HPDE6-E6E7 (cell line): ENCODE results near the gene HOXA10.

ENCODE experiments used
- DNase-seq: peaks from one replicate; pipeline ENCODE4 v3.0.0; 2011; ENCODE audit warnings: missing footprints; ENCODE audit errors: extremely low spot score

Gene HOXA10

DNA sequence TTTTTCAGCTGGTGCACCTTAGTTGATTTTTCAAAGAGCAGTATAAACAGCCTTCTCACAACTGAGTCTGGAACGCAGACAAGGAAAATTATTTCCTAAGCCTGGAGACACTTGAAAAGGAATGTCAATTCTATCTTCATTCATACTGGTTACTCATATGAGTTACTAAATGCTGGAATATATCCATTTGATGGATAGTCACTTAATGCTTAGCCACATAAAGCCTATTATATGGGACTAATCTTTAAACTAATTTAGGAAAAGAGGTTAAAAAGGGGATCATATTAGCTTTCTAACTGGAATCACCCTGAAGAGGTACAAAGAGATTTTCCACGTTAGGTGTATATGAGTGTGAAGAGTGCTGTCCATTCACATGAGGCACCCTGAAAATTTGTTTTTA lies 41.9 kb downstream of the HOXA10 start:
- no peak for DNase-seq

DNA sequence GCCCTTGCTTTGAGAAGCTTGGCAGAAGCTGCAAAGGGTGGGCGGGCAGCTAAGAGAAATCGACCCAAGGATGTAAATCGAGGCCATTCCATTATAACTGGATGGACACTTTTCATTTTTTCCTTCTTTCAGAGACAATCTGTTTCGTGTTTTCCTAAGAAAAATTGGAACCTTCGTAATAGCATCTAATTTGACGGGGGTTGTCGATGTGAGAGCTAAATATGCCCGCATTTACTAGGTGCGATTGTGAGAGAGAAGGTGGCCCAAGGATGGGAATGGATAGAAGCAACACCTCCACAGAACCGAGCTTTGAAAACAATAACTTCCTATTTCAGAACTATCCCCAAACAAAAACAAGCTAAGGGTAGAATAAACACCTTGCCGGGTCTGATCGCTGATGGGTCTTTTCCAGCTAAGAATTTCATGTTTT lies 42.7 kb downstream of the HOXA10 start:
- no peak for DNase-seq

DNA sequence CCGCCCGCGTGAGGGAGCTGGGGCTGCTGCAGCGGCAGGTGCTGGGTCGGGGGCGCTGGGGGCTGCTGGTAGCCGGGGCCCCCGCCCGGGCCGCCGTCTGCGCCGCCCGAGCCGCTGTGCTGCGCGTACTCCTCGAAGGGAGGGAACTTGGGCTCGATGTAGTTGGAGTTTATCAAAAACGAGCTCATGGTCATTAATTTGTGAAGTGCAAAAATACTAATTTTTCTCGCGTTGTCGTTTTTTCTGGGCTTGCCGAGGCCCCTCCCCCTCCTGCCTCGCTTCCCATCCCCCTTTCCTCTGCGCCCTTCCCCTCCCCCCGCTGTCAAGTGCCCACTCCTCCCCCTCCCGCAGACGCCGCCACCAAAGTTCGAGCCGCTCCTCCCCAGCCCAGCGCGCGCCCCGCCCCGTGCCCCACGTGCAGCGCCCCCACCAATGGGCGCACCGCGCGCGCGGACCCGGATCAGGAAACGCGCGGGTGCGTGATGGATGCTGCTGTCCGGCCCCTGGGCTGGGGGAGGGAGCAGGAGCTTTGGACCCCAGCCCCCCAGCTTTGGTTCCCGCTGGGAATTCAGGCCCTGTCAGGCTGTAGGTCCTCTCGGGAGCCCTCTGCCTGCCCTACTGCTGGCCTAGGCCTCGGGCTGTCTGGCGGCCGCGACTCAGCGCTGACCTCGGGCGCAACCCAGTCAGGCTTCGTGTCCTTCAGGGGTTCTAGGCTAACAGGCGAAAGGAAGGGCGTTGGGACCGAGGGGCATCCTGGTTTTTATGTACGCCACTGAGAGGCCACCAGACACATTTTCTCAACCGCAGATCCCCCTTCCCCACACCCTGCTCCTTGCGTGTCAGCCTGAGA lies 43.4 kb downstream of the HOXA10 start, which contains the start of gene HOXA4:
HOXA4 (minus strand) TSS at position 218 of the 850 bp plus-strand sequence; CDS start at position 194, 24 bp downstream.
- no peak for DNase-seq

DNA sequence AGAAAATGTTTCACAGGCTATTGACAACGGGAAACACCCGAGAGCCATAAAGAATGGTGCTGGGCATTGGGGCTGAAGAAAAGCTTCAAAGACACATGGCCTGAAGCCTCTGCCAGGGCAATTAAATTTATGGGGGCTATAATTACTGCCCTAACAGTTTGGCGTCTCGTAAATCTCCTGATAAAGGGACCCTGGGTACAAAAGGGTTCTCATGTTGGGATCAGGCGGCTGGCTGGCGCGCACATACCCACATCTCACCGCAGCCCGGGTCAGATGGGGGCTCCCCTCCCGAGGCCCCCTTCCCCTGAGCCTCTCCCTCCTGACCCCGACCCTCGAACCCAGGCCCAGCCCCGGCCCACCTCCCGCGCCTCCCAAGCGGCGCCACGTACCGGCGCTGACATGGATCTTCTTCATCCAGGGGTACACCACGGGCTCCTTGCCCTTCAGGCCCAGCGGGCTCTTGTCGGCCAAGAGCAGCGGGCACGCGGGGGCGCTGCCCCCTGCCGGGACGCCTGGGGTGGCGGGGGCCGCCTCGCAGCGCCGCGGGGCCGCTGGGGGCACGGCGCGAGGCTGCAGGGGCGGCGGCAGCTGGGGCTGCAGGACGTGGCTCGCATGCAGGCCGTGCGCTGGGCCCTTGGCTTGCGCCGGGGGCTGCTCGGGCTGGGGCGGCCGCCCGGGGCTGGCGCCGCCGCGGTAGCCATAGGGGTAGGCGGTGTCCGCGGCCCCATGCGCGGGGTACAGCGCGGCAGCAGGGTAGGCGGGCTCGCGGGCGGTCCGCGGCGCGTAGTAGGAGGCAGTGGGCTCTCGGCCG lies 44.2 kb downstream of the HOXA10 start:
- DNase-seq = no peak

DNA sequence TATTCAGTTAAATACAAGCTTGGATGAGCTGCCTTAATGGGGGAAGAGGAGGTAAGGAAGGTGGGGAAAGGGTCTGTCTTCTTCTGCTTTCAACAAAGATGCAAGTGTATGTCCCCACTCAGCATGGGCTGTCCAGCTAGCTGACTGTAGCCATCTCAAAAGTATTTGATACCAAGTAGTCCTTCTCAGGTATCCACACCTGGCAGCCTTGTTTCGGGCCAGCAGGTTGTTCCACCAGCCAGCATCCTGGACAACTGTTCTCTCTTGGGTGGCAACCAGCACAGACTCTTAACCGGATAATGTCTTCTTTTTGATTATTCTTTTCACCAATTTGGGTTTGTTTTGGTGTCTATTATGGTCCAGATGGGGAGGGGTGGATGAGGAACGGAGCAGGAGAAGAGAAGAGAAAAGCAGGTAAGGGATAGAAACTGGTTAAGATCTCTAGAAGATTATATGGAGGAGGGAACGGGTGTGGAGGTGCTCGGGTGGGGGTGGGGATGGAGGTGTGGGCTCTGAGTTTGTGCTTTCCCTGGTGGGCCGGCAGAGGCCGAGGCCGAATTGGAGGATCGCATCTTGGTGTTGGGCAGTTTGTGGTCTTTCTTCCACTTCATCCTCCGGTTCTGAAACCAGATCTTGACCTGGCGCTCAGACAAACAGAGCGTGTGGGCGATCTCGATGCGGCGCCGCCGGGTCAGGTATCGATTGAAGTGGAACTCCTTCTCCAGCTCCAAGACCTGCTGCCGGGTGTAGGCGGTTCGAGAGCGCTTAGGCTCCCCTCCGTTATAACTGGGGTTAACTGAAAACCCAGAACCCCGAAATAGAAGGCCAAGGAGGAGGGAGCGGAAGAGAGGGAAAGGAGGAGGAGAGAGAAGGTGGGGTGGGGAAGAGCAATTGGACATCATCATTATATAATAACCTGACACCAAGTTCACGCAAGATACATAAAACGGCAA lies 45.1 kb downstream of the HOXA10 start:
- DNase-seq = no peak

DNA sequence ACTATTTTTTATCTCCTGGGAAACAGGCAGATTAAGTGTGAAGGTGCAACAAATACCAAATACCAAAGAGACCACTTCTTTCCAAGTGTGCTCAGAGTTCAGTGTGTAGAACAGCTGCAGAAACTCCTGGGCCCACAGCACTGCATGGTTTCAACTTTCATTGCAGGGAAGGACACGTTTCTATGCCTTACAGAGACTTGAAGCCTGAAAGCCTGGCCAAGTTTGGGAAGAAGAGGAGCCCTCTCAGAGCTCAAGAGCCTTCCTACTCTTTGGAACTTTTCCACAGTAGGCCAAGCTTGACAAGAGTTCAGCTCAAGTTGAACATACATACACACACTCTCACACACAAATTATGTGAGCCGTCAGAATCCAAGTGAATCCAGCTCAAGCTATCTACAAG lies 46.1 kb downstream of the HOXA10 start:
- no peak for DNase-seq

DNA sequence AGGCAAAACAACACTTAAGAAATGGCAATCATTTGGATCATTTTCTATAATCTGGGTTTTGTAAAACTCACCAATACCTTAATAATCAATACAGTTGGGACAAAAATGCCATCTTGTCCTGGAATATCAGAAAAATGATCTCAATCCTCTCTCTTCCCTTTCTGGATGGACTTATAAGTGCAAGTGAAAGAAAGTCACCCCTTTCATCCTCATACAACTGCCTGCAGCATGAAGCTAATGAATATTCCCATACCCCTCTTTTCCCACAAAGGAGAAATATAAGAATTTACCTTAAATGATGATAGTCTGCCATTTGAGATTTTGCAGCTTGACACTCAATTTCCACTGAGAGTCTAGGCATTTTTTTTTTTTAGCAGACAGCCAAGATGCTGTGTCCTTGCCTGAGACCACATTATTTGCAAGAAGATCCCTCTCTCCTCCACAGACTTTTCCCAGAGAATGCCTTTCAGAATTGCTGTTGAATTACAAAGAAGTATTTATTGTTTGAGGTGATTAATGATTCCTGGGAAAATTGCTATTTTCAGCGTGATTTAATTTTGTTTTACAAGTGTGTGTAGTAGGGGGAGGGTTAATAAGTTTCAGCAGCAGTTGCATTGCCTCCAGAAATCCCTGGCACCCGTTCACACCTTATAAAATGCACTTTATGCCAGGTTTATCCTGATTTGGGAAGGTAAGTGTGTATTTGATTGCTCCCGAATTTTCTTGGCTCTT lies 47.4 kb downstream of the HOXA10 start:
- no peak for DNase-seq

DNA sequence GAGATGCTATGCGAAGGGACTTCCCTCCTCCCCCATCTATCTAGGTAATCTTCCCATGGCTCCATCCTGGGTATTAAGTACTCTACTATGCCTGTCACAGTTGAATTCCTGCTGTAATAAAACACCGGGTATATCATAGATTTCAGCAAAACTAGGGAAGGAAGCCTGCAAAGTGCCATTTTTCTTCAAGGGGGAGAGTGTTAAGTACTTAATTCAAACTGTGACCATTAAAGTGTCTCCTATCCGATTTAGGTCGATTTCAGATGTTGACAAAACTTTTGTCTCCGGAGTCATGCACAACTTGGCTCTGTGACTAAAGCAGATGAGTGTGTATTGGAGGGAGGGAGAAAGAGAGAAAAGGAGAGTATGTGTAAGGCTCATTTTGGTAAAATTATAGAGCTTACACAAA lies 48.1 kb downstream of the HOXA10 start:
- no peak for DNase-seq

DNA sequence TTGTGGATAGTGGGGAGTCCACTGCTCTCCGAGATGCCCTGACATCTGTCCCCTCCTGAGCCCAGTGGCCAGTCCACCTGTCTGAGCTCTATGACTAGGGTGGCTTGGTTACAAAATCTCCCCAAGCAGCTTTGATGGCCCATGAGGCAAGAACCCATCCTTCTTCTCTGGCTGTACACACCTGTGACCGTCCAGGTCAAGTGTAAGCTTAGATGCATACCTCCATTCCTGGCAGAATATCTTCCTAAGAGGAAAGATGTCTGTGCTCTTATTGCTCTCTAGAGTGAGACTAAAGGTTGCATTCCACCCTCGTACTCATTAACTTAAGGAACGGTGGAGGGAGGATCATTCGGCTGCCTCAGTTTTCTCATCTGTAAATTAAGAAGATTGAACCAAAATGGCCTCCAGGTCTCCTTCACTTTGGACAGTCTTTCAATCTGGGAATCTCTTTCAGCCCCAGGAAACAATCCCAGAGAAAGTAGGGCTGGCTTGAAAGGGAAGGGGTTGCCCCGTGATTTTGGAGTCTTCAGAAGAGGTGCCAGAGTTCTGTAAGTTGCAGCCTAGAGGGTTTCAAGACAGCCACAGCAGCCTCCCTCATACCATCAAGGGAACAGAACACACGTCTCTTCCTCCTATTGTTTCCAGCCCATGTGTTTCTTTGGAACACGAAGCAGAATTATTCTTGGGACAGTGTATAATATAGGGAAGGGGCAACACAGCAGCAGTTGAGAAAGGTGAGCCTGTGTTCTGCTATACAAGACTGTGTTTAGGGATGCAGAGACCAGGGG lies 49.0 kb downstream of the HOXA10 start:
- no peak for DNase-seq

DNA sequence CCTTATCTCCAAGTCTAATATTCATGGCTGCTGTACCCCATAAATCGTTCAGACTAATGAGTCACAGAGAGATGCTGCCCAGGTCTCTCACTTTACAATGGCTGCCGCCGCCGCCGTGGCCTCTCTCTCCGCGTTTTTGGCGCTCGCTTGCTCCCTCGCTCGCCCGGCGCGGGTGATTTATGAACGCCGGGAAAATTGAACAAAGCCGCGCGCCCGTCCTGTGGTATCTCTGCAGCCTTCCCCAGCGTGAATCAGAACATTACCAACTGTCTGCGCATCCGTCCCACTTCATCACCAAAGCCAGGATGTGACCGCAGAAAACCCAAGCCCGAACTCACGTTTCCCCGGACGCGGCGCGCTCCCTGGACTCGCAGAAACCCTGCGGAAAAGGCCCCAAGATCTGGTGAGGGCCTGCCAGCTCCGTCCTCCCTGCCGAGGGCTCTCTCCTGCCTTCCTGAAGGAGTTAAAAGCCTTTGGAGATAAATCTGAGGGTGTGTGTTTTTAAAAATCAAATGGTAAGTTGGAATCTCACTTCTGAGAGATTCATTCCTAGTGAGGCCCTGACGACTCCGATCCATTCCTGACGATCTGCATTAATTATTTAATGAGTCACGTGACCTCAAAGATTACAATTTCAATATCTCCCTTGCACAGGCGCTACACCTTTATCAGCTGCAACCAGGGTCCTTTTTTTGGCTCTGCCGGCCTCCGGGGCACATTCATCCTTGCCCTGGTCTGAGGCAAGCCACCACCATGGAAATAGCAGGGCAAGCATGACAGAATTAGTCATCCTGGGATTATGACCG lies 49.8 kb downstream of the HOXA10 start:
- no peak for DNase-seq

DNA sequence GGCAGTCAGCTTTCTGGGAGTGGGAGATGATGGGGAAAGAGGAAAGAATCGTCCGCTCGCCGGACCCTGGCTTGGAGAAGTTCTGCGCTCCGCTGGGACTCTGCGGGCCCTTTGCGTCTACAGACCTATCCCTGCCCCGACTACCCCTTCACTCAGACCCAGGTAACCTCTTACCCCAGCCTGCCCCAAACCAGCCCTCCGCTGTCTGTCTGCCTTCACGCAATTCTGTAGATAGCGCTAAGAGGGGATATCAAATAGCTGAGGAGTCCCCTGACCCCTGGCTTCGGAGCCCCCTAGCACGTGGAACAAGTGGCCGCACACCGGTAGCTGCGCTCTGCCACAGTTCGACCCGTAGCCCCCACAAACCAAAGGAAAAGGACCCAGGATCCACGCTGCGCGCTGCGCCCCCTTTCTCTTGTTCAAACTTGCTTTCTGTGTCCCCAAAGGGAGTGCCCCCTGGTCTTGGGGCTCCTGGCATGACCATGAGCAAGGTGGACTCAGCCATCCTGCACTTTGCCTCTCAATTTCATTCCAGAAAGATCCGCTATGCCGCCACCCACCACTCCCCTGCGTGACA lies 50.6 kb downstream of the HOXA10 start:
- no peak for DNase-seq

DNA sequence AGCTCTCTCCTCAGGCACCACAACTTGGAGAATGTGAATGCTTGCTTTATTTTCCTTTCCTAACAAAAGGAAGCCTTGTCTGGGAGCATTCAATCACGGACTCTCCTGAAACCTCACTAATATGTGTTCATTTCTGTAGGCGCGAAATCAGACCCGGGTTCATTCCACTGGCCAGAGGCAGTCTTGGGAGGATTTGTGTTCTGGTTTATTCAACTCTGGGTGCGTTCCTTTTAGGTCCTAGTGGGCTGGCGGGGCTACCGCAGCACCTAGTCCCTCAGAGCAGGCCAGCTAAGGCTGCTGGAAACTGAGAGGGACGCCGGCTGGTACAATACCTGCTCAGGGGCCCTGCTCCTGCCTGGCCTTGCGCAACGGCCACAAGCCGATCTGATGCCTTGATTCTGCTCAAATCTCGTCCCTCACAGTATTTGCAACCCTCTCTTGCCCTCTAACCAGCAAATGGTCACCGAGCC lies 51.1 kb downstream of the HOXA10 start:
- no peak for DNase-seq

DNA sequence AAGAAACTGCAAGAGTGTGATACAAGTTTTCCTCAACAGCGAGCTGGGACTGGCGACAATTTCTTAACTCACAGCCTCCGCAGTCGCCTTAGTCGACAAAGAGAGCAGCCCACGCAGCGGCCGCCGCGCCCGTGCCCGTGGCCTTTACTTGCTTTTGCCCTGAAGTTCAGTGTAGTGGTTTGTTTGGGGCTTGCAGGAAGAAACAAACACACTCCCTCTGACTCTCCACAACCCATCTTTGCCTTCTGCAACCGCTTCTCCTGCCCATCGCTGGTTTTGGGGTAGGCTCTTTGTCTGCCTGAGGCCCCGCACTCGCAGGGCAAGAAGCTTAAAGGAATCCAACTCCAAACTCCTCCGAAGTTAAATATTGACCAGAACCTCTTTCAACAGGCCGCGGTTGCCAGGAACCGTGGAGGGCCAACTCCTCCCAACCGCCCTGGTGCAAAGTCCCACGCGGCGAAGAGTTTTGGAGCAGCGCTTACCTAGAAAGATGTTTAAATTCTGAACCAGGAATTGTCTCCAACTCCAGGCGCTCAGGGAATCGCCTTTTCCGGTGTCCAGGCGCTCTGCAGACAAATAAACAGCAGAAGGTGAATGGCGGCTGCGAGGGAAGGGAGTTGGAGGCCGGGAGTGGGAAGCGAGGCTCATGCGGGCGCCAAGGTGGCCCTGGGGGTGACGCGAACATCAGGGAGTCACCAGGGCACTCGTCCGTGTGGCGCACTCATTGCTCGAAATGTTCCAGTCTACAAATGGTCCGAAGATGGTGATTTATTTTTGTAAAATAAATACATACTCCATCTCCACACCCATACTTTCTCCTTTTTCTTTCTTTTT lies 51.8 kb downstream of the HOXA10 start:
- no peak for DNase-seq

DNA sequence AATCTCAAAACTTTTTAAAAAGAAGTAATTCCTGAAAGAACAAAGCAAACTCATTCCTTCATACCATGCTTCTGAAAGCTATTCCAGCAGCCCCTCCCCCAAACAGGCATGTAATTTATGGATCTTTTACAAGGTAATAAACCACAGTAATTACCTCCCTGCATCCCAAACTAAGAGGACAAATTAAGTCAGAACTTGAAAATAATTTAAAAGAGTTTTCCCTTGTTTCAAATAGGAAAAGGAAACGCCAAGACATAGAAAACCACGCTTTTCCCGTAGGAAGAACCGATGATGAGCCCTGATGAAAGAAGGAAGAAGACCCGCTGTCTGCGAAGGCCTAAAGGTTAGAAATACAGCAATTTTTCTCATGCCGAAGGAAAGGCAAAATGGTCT lies 52.4 kb downstream of the HOXA10 start:
- no peak for DNase-seq
